HG03066 (cell line): Measurements from ENCODE around the gene ETV6.
A peak's percentile ranks its signal among the peaks of the same experiment; 100 is the strongest.

Experiments
- ATAC-seq: cut with Tn5 transposase; IDR thresholded peaks from one replicate; pipeline ENCODE4 v1.9.1; 2021; ENCODE audit warnings: low read depth; ENCODE audit not compliant: unreplicated experiment

The ETV6 gene

DNA sequence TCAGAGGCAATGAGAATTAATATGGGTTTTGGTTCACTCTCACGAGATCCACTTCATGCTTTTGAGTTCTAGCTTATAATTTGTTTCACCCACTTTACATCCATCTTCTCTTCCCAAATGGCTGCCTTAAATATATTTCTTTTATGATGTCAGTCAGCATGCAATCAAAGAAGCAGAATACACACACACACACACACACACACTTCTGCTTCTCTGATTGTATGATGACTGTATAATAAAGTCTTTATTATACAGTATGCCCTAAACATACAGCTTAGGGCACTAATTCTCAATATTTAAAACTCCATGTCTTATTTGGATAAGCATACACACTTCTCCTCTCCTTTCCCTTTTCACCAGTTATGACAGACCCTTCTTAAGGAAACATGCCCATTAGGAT lies 6.7 kb upstream of the ETV6 start:
- ATAC-seq: no peak

DNA sequence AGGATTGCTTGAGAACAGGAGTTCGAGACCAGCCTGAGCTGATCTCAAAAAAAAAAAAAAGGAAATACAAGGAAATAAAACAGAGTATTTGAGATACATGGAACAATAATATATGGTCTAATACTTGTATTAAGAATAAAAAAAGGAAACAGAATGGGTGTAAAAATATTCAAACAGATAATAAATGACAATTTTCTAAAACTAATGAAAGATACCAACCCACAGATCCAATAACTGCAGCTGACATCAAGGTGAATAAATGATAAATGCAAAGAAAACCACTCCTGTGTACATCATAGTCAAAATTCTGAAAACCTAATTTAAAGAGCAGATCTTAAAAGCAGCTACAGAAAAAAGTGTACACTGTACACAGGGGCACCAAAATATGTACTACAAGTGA lies 4.1 kb upstream of the ETV6 start:
- ATAC-seq: no peak

DNA sequence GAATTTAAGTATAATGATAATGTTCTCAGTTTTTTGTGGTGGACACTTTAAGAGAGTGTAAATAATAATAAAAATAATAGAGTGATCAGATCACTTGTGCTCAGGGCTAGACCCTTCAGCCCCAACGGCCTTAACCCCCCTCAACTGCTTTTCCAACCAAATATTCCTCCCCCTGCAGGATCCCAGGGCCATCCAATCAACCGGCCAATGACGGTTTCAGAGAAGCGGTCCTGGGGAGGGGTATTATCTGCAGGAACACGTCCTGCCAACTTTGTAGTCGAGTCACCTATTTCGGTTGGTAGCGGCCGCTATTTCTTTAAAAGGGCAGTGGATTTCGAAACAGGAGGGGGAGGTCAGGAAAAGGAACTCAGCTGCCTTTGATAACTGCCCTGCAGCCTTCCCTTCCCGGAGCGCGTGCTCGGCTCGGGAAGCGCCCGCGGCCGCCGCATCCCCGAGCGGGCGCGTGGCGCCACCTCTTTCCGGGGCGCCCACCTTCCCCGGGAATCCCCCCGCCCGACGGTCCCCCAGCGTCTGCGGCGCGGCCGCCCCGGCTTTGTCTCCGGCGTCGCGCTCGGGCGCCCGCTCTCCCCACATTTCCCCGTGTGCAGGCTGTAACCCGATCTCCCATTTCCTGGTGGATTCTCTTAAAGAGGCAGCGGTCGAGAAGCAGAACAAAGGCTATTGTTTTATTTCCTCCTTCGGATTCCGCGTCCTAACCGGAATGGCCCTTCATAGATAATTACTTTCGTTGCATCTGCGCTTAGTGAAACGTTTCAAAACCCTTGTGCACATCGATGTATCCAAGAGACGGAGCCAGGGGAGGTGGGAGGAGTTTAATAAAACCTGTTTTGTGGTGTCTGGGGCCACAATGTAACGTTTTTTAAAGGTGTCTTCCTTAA lies 711 bp upstream of the ETV6 start:
- peak; percentile 27 for ATAC-seq

DNA sequence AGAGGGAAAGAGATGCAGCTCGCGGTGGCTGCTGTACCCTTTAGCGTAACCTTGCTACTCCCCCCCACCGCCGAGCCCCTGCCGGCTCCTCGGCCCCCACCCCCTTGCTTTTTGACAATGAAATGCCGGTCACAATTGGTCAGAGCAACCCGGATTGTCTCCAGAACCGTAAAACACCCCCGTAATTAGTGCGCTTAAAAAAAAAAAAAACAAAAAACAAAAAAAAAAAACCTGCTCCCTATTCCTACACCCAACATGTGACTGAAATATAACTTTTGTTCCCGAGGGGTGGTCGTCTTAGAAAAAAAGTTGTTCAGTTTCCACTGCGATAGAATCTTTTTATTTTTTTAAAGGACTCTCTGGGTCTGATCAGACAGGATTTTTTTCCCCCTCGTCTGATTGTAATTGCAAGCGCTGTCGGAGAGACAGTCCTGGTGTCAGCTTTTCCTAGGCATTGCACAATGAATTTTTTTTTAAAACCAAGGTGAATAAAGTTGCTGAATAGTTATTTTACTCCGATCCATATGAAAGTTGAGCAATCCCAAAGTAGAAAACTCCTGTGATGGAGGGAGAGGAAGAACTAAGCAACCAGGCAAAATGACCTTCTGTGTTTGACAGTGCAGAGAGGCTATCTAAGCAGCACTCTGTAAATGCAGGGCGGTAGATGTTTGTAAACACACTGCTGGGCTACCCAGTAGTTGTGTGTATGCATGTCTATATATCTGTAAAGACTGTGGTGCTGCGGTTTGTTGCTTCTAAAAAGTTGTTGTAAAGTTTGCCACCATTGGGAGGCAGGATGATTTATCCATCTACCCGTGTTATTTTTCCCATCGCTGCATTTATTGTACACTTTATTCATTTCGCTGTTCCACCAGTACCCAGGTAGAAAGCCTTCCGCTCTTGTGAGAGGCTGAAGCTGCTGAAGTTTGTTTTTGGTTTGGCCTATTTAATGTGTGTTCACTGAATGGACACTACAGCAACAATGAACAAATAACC lies 1.1 kb downstream of the ETV6 start:
- no peak for ATAC-seq

DNA sequence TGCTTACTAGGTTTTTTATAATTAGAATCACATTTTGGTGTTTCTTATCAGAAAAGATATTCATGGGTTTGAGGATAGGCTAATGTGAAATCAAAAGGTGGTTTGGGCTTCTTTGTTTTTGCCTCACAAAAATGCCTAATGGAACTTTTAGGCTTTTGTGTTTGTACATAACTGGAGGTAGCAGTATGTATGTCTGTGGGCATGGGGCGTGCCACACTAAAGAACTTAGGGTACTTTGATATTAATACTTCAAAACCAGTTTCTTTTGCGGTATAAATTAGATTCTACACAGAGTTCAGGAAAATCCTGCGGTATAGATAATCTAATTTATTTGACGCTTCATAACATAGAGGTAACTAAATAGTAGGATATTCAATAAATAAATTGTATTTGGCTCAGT lies 1.9 kb downstream of the ETV6 start:
- ATAC-seq: no peak

DNA sequence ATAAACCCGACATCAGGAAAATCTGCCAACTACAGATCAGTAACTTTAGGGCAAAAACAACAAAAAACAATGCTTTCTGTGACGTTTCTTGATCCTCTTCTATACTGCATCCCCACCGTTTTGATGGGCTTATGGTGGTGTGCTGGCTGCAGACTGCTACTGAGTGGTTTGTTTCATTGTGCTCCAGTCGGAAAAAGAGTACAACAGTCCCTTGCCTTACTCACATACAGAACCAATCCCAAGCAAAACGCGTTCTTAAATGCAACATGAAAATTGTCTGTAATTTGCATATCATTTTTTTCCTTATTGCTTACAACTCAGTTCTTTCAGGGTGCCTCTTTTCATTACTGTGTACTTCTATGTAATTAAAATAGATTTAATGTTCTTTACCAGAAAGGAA lies 2.3 kb downstream of the ETV6 start:
- no peak for ATAC-seq

DNA sequence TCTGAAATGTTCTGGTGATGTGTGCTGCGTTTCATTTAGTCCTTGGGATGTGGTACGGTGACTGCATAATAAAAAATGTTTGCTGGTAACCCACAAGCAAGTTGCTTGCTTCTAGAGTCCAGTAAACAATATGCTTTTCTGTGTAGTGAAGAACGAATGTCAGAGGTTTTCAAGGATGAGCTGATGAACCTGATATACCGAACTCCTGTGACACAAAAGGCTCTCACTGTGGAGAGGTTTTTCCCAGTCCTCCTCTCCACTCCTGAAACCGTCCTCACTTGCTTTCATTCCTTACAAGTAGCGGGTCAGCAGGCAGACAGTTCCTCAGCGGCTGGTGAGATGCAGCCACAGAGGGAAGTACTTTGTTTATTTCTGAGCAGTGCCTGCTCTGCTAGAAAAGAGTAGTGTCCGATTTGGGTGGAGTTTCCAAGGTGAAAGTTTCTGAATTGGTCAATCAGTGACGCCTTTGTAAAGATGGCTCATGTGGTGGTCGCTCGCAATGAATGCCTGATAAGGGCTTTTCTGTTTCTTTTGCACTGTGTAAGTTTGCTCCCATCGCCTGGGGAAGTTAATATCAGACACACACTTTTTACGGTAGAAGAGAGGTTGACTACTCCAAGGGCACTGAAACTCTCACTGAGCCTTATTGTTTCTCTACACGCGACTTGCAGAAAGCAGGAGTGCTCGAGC lies 3.0 kb downstream of the ETV6 start:
- ATAC-seq: no peak

DNA sequence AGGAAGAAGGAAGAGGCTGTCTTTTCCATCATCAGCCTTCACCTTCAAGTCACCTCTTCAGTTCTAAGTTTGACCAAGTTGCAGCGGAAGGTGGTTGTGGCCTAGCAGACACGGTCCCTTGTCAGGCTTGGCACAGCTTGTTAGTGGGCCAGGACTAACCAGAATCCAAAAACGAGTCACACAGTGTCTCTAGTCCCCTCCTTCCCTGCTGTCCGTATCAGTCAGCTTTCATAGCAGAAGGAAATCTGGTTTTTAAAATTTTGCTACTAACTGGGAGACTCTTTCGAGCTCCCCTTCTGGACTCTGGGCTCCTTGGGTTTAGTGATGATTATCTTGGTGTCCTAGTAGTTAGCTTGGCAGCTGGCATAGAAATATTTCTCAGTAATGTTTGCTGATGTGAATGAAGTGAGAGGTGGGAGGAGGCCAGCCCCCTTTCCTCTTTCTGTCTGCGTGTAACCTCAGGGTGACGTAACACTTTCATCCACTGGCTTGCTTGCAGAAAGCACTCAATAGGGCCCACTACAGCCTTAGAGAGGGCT lies 3.8 kb downstream of the ETV6 start:
- ATAC-seq: no peak

DNA sequence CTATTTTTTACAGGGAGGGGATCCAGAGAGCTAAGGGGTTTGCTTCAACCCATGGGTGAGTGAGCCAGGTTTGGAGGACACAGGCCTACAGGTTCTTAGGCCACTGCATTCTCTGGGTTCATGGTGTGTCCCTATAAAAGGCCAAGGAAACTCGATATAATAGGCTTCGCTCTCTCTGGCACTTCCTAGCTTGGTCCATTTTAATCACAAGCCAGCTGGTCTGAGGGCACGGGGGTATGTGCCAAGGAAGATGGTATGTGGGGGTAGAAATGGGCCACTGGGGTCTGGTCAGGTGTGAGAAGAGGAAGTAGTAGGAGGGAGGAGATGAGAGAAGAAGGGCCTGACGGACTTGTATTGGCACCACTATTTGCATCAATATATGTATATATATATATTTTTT lies 4.9 kb downstream of the ETV6 start:
- no peak for ATAC-seq

DNA sequence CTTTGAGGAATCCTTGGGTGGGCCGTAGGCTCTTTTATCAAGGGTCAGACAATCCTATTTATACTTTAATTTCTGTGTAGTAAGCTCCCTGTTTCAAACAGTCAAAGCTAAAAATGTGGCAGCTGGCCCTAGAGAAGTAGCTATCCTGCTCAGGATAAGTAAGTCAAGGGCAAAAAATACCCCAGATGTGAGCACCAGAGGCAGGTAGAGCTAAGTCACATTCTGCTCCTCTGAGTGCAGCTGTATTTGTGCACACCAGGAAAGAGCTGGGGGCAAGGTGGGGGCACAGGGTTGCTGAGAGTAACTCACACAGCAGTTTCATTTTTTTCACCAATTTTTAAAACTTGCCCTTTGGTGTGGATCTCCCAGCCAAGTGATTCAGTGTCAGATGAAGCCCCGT lies 5.3 kb downstream of the ETV6 start:
- no peak for ATAC-seq

DNA sequence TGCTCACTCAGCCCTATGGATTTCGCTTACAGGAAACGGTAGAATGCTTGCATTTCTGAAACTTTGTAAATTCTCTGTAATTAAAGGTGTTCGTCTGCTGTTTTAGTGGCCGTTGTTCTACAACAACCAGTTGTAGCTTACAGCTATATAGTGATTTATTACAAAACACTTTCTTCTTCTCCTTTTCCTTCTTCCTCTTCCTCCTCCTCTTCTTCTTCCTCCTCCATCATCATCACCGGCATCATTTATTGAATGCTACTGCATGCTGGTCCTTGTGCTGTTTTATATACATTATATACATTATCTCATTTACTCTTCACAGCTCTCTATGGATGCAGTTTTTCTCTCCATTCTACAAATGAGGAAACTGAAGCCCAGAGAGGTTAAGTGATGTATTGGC lies 6.4 kb downstream of the ETV6 start:
- no peak for ATAC-seq

DNA sequence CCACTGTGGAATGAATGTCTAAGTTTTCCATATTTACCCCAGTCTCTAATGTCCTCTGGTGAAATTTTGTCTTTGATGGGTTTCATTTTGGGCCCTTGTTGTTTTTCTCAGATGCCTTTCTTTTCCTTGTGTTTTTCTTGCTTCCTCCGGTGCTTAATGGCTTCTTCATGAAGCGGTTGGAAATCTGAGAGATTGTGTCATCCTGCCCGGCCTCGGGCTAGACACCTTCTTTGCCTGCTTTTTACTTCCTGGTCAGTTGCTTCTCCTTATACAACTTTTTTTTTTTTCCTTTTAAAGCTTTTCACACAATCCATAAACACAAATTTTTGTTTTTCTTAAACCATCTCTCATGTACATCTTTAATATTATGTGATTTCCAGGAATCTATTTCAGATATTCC lies 7.1 kb downstream of the ETV6 start:
- no peak for ATAC-seq

DNA sequence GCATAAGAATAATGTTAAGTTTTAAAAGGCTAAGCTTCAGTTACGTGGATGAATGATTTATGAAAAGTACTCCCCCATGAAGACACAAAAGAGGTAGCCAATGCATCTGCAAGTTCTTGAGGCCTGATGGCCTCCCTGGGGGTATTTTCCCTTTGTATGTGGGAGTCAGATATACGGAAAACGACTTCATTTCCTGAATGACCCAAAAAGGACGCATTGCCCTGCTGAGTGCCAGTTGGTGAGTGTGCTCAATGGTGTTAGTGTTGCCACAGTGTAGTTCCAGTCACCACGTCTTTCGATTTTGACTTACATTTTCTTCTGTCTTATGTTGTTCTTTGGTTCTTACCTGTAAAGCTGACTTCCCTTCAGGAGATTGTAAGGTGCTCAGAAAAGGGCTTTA lies 8.0 kb downstream of the ETV6 start:
- no peak for ATAC-seq

DNA sequence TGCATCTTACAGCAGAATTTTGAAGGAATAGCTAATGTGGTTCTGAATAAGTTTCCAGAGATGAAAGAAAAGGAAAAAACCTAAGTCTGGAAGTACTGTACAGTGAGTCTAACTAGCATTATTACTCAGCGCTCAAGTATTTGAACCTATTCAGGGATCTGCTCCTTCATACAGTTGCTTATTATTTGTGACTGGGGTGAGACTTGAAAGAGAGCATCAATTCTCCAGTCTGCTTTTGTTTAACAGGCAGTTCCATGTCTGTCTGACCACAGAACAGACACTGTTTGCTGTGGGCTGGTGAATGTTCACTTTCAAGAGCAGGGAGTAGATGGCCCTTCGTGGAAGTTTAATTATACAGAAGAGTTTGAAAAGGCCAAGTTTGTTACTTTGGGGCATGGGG lies 9.3 kb downstream of the ETV6 start:
- ATAC-seq: no peak

DNA sequence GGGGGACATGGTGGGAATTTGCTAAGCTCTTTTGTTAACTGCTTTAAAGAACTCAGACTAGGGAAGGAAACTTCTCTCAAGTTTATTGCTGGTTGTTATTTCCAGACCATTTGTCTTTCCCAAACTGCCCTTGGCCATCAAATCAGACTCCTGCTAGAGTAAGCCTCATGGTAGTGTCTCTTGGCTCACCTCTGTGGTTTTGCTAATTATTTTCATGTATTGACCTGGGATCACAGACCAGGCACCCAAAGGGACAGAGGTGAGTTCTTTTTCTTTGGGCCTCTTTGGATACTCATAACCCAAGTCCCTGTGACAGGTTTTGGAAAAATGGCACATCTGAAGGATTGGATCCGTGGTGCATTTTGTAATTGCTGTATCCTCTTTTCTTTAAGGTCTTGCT lies 11.2 kb downstream of the ETV6 start:
- no peak for ATAC-seq

DNA sequence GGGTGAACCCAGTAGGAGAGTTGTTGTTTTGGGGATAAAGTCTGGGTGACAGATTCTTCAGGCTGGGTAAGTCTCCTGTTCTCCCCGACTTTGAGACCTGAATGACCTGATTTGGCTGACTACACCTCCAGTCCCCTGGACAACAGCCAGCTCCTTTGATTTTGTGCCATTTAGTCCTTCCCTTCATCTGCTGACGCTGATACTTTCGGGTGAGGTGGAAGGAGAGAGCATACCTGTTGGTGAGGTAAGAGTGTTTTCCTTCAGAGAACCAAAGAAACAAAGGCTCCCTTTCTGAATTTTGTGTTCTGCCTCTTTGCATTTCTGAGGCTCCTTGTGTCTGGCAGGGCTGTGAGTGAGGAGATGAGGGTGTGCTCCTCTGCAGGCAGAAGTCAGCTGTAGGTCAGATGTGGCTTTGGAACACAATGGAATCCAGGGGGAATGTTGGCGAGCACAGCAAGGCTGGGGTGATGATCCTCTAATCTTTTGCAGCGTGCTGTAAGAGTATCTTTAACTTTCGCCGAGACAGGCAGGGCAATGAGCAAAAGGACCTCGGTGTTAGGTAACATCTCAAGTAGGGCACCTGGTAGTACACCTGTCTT lies 12.1 kb downstream of the ETV6 start:
- no peak for ATAC-seq

DNA sequence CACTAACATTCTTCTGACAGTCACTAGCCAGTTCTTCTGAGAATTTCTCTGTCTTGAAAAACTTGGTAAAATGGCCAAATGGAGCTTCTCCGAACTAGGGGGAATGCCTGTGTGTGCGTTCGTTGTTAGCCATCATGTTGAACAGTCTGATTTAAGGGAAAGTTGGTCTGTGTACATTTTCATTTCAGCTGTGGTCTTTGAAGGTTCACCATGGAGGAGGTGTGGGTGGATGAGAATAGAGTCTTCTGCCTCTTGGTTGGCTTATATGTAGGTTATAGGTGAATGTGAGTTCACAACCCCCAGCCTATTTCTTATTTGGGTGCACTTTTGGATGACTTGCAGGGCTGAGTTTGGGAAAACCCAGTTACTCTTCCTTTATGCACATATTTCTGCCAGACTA lies 12.9 kb downstream of the ETV6 start:
- no peak for ATAC-seq

DNA sequence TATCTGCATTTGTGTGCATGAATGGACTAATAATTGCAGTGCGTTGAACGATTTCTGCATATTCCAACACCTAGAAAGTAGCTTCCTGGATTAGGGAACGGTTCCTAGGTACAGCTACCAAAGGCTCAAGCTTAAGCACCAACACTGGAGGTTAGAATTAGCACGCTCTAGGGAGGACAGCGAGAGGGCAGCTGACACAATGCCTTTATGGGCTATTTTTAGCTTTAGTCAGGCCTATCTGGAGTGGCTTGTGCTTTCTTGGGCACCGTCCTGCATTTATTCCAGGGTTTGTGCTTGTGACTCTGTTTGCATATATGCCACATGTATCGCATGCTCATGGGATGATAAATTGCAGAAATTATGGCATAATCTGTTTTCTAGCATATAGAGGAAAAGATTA lies 13.7 kb downstream of the ETV6 start:
- ATAC-seq: no peak

DNA sequence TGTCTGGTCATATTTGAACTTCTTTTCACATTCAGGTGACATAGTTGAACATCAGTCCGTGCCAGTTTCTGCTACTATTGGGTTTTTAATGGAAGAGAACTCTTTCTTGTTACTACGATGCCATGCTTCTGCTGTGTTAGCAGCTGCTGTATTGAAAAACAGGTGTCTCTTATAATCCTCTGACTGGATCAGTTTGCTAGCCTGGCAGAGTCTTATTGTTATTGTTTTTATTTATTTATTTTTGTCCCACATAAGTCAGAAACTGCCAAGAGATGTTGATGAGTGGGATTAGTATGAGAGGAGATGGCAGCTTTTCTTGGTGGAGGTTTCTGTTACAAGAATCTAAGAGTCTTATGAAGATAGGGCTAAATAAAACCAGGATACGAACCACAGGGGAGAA lies 14.6 kb downstream of the ETV6 start:
- no peak for ATAC-seq
